Tibial nerve (tissue), 4 donors: Measurements from ENCODE around the gene SPATA16. TPM values are rescaled to one million over a fixed set of nuclear protein-coding genes. Genes with fewer than 3 reads are reported as not detected.

Experiments used
- DNase-seq, 2 donors: peaks; one replicate each; pipeline ENCODE4 v3.0.0-alpha.2; 2019; ENCODE audit warnings: low spot score in 2 of 2
- H3K27ac ChIP-seq, 4 donors: fragments of 200-600 bp; sonication (generic) in 3 of 4; one replicate each; pipeline ENCODE4 v1.5.1; 2017 to 2019; ENCODE audit warnings: mild to moderate bottlenecking in 1 of 4
- H3K27me3 ChIP-seq, 2 donors: fragments of 200-600 bp; sonication (generic) in 1 of 2; one replicate each; pipeline versions ENCODE4 v1.5.1 to v1.6.0; 2017 to 2019
- H3K36me3 ChIP-seq, 3 donors: fragments of 200-600 bp; sonication (generic); one replicate each; pipeline ENCODE4 v1.5.1; 2018 to 2019
- H3K4me1 ChIP-seq, 4 donors: fragments of 200-600 bp; sonication (generic) in 3 of 4; one replicate each; pipeline ENCODE4 v1.5.1; 2017 to 2019
- H3K4me3 ChIP-seq, 4 donors: fragments of 200-600 bp; sonication (generic) in 3 of 4; one replicate each; pipeline ENCODE4 v1.5.1; 2017 to 2019; ENCODE audit warnings: mild to moderate bottlenecking in 1 of 4, moderate library complexity in 1 of 4
- H3K9me3 ChIP-seq, 4 donors: fragments of 200-600 bp; sonication (generic) in 3 of 4; one replicate each; pipeline ENCODE4 v1.5.1; 2017 to 2019
- EP300 ChIP-seq, 2 donors: sonication (generic); formaldehyde crosslinking; IDR thresholded peaks; one replicate each; pipeline ENCODE4 v1.6.1; 2017; ENCODE audit warnings: antibody characterized with exemption in 2 of 2, mild to moderate bottlenecking in 1 of 2
- POLR2A ChIP-seq, 2 donors: fragments of 450-650 bp; IDR thresholded peaks; one replicate each; pipeline ENCODE4 v1.6.1; 2017; ENCODE audit warnings: antibody characterized with exemption in 2 of 2, mild to moderate bottlenecking in 2 of 2, moderate library complexity in 2 of 2
- WGBS, 2 donors: methylation state at CpG; one replicate each; pipeline ENCODE4 v1.1.5; 2018; 5-methylcytosine and 5-hydroxymethylcytosine counted together
- total RNA-seq, 4 donors: library from RNA; depleted of rRNA; stranded (reverse); fragments of >200 nt; gene quantifications; one replicate each; pipeline ENCODE4 v1.1.0, GENCODE V29; 2016
- TF ChIP-seq, protein P1 (sequence below), 5 experiments: fragments of 200-600 bp in 3 of 5; fragments of 450-650 bp in 2 of 5; sonication (generic) in 3 of 5; IDR thresholded peaks; one replicate each; pipeline ENCODE4 v1.5.1; 2016 to 2019; ENCODE audit warnings: antibody characterized with exemption in 5 of 5, mild to moderate bottlenecking in 3 of 5, moderate library complexity in 2 of 5

Gene SPATA16
- total RNA-seq, 4 donors from 2014 or later = not detected

DNA sequence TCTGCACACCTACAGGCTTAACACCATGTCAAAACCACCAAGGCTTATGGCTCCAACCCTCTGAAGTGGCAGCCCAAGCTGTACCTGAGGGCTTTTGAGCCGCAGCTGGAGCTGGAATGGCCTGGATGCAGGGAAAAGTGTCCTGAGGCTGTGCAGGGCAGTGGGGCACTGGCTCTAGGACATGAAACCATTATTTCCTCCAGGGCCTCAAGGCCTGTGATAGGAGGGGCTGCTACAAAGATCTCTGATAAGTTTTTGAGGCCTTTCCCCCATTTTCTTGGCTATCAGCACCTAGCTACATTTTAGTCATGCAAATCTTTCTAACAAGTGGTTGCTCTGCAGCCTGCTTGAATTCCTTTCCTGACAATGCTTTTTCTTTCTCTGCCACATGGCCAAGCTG is 37.6 kb downstream of the SPATA16 start:
- peaks cover 0 to 11% (median 1%) of the 10 kb centered on the region in 4 donors for H3K9me3 ChIP-seq
- no peak for DNase-seq
- WGBS, 2 donors = 100% methylated on average over 1 of the region's 1 CpG
- H3K36me3 ChIP-seq = no peaks in the 10 kb centered on the region
- H3K4me1 ChIP-seq = no peaks in the 10 kb centered on the region
- H3K27ac ChIP-seq = no peak overlapping the region
- no peaks in the 10 kb centered on the region for H3K27me3 ChIP-seq
- TF ChIP-seq EP300 (IDR thresholded peaks at IDR 0.05) (no peak), POLR2A (IDR thresholded peaks at IDR 0.05) (no peak)
- TF ChIP-seq, protein P1, sequence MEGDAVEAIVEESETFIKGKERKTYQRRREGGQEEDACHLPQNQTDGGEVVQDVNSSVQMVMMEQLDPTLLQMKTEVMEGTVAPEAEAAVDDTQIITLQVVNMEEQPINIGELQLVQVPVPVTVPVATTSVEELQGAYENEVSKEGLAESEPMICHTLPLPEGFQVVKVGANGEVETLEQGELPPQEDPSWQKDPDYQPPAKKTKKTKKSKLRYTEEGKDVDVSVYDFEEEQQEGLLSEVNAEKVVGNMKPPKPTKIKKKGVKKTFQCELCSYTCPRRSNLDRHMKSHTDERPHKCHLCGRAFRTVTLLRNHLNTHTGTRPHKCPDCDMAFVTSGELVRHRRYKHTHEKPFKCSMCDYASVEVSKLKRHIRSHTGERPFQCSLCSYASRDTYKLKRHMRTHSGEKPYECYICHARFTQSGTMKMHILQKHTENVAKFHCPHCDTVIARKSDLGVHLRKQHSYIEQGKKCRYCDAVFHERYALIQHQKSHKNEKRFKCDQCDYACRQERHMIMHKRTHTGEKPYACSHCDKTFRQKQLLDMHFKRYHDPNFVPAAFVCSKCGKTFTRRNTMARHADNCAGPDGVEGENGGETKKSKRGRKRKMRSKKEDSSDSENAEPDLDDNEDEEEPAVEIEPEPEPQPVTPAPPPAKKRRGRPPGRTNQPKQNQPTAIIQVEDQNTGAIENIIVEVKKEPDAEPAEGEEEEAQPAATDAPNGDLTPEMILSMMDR (IDR thresholded peaks at IDR 0.05) = no peak
- H3K4me3 ChIP-seq = no peak overlapping the region

DNA sequence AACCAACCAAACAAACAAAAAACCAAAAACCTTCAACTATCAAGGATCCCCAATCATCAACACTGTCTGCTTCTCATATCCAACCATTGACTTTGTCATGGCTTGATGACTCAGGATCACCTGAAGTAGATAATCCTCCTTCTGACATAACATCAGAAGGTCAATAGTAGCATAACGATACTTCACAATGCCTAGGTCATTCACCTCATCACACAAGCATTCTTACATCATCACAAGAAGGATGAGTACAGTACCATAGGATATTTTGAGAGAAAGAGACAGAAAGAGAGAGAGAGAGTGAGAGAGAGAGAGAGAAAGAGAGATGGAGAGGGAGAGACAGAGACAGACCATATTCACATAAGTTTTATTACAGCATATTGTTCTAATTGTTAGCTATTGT is 42.1 kb downstream of the SPATA16 start:
- H3K4me1 ChIP-seq = no peaks in the 10 kb centered on the region
- no peaks in the 10 kb centered on the region for H3K36me3 ChIP-seq
- no peak for TF ChIP-seq POLR2A (IDR thresholded peaks at IDR 0.05)
- TF ChIP-seq, protein P1 (IDR thresholded peaks at IDR 0.05) = no peak
- TF ChIP-seq EP300 (IDR thresholded peaks at IDR 0.05) = no peak
- WGBS, 2 donors = 76 to 81% methylated on average over 1 of the region's 1 CpG
- no peak overlapping the region for H3K4me3 ChIP-seq
- peaks cover 0 to 11% (median 1%) of the 10 kb centered on the region in 4 donors for H3K9me3 ChIP-seq
- no peaks in the 10 kb centered on the region for H3K27me3 ChIP-seq
- H3K27ac ChIP-seq = no peak overlapping the region
- DNase-seq = no peak

DNA sequence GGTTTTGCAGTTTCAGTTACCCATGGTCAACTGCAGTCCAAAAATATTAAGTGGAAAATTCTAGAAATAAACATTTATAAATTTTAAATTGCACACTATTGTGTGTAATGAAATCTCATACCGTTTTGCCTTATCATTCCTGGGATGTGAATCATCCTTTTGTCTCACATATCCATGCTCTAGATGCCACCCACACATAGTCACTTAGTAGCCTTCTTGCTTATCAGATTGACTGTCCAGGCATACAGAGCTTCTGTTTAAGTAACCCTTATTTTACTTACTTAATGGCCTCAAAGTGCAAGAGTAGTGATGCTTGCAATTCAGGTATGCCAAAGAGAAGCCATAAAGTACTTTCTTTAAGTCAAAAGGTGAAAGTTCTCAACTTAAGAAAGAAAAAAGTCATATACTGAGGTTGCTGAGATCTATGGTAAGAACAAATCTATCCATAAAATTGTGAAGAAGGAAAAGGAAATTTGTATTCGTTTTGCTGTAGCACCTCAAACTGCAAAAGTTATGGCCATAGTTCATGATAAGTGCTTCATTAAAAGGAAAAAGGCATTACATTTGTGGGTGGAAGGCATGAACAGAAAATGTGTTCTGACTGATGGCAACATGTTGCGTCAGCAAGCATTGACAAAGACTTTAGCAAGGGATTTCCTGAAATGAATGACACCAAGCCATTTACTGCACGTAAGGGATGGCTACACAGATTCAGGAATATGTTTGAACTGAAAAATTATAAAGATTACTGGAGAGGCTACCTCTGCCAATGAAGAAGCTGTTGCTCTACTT is 43.8 kb downstream of the SPATA16 start:
- no peak for DNase-seq
- Histone ChIP-seq H3K4me1 (no peaks in the 10 kb centered on the region), H3K27me3 (no peaks in the 10 kb centered on the region), H3K9me3 (no peaks in the 10 kb centered on the region), H3K27ac (no peak overlapping the region), H3K36me3 (no peaks in the 10 kb centered on the region), H3K4me3 (no peak overlapping the region)
- TF ChIP-seq, protein P1 (IDR thresholded peaks at IDR 0.05) = no peak
- TF ChIP-seq POLR2A (IDR thresholded peaks at IDR 0.05) (no peak), EP300 (IDR thresholded peaks at IDR 0.05) (no peak)
- WGBS, 2 donors = 70 to 72% methylated on average over 4 of the region's 4 CpGs

DNA sequence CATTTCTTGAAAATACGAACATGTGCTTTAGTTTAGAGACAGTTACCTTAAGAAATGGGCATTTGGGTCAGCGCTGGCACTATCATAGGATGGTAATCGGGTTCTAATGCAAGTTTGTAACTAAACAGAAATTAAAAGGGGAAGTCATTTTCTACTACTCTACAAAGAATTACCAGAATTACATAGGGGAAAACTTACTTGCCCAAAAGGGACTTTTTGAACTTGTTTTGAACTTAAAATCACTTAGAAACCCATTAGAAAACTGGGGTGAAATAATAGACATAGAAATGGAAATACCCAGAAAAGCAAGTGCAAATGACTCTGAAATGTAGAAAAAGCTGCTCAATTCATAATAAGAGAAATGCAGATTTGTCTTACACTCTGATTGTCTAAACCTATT is 44.9 kb downstream of the SPATA16 start:
- TF ChIP-seq POLR2A (IDR thresholded peaks at IDR 0.05) = no peak
- TF ChIP-seq, protein P1 (IDR thresholded peaks at IDR 0.05) = no peak
- TF ChIP-seq EP300 (IDR thresholded peaks at IDR 0.05) = no peak

DNA sequence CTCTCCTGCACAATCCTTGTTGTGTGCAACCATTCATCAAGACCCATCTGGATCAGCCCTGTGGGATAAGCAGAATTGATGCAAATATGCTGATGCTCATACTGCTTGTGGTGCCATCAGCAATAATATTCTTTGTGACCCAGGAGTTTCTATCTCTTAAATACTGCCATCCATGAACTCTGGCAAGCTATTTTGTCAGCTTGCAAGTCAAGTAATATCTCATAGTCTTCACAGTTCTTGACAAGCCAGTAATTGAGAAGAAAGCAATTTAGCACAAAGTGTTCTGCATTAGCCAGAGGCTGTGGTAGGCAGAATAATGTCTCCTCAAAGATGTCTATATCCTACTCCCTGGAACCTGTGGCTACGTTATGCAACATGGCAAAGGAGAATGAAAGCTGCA is 49.0 kb downstream of the SPATA16 start:
- 76 to 80% methylated on average over 1 of the region's 1 CpG for WGBS, 2 donors
- no peaks in the 10 kb centered on the region for H3K4me1 ChIP-seq
- H3K9me3 ChIP-seq = no peaks in the 10 kb centered on the region
- no peak overlapping the region for H3K4me3 ChIP-seq
- TF ChIP-seq, protein P1 (IDR thresholded peaks at IDR 0.05) = no peak
- TF ChIP-seq POLR2A (IDR thresholded peaks at IDR 0.05) = no peak
- no peaks in the 10 kb centered on the region for H3K27me3 ChIP-seq
- DNase-seq = no peak
- no peak overlapping the region for H3K27ac ChIP-seq
- H3K36me3 ChIP-seq = no peaks in the 10 kb centered on the region

More for the DNA sequence above, 44.9 kb downstream of the SPATA16 start:
- H3K27me3 ChIP-seq = no peaks in the 10 kb centered on the region
- DNase-seq = no peak
- no peaks in the 10 kb centered on the region for H3K36me3 ChIP-seq
- H3K4me3 ChIP-seq = no peak overlapping the region
- WGBS, 2 donors = 93 to 95% methylated on average over 3 of the region's 3 CpGs
- H3K27ac ChIP-seq = no peak overlapping the region
- no peaks in the 10 kb centered on the region for H3K9me3 ChIP-seq
- no peaks in the 10 kb centered on the region for H3K4me1 ChIP-seq
